Stimulated activated CD4-positive, alpha-beta T cell treated with anti-CD3 and anti-CD28 coated beads, Interleukin-12 subunit alpha, Interleukin-12 subunit beta, amount 100 ng/mL, for 24 hours (primary cell): ENCODE results near the gene USP30.

Experiments
- DNase-seq, 2 experiments: peaks; one replicate each; pipeline ENCODE4 v3.0.0-alpha.2; 2020; ENCODE audit warnings: low read depth in 2 of 2

USP30 gene

GRCh38 chr12:109097435-109098182 lies 45.2 kb downstream of the USP30 start, which contains the start of gene UNG:
Gene UNG, plus strand, starts transcription at chr12:109097597. Its CDS starts 83 bp downstream, at chr12:109097680.
- DNase-seq: peak; percentile 93 to 96

GRCh38 chr12:109098183-109098604 lies 45.8 kb downstream of the USP30 start:
- DNase-seq: no peak

DNA sequence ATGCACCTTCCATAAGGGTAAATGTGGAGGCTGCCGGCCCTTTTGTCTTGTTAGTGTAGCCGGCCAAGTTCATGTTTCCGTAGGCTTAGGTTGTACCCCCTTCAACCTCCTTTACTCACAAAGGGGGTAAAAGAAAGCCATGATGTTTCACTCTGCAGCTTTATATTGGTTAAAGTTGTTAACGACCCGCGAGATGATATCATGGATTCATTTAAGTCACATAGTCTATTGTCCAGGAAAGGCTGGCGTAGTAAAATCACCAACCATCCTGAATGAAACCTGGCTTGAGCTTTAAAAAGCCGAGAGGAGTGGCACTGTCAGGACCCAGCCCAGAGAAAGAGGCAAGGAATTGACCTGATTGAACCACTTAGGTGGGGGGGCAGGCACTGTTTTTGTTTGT lies 46.3 kb downstream of the USP30 start:
- DNase-seq: no peak

GRCh38 chr12:109099431-109100020 lies 47.1 kb downstream of the USP30 start:
- no peak for DNase-seq

DNA sequence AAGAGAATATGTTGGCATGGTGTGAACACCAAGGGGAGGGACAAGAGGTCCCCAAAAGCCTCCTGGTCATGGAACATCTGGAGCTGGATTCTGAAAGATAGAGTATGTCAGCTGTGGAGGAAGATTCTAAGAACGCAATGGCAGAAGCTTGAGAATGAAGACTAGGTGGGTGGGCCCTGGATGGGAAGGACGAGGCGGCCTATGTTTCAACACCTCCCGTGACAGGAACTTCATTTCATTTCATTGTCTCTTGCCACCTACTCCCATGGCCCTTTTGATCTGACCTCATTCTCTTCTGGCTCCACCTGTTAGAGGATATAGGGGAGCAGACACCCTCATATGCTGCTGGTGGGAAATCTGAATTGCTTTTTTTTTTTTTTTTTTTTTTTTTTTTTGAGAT lies 48.4 kb downstream of the USP30 start:
- DNase-seq: no peak

DNA sequence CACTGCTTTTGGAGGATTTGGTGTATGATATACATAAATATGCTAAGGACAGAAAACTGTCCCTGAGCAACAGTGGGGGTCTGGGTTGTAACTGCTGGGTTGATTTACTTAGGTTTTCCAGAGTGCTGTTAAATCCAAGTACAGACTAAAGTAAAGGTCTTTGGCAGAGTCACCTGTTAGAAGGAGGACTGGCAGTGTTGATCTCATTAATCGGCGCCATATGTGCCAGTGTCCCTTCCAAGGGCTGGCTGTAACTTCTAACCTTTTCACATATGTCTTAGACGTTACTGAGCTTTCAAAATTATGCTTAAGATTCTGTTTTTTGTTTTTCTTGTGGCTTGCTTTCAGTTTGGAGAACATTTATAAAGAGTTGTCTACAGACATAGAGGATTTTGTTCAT lies 50.1 kb downstream of the USP30 start:
- DNase-seq: no peak

DNA sequence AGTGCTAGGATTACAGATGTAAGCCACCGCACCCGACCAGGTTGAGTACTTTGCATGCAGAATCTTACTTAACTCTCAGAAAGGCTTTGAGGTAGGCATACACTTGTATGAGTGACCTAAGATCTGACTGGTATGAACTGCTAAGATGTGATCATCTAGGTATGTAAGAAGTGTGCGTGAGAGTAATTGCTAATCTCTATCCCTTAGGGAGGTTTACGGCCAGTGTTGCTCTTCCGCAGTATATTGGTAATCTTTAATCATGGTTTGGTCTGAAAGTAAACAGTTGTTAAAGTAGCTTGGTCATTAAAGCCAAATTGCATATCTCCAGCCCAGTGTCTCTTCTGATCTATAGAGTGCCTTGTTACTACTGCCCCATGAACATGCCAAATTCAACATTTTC lies 52.8 kb downstream of the USP30 start:
- no peak for DNase-seq

- DNase-seq: no peak
Observed at GRCh38 chr12:109109746-109110350, 57.5 kb downstream of the USP30 start.

DNA sequence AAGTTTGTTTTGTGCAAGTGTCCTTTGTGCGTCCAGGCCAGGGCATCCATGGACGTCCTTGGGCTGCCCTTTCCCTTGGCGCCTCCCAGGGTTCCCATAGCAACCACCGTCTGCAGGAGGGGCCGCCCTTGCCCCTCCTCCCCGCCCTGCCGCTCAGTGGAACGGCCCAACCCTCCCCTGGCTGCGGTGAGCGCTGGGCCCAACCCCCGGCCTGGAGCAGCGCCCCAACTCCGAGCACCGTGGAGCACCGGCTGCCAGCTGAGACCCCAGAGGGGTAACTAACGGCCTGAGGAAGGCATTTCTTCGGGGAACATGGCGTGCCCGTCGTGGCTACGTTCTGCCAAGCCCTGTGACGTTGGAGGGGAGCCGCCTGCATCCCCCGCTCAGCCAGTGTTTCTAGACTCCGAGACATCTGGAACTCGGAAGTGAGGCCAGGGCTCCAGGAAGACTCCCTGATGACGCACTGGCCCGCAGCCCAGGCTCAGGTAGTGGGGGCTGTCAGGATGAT lies 58.7 kb downstream of the USP30 start:
- peak in 1 of 2 experiments; percentile 43 for DNase-seq

GRCh38 chr12:109112720-109113465 lies 60.5 kb downstream of the USP30 start:
- DNase-seq: no peak

DNA sequence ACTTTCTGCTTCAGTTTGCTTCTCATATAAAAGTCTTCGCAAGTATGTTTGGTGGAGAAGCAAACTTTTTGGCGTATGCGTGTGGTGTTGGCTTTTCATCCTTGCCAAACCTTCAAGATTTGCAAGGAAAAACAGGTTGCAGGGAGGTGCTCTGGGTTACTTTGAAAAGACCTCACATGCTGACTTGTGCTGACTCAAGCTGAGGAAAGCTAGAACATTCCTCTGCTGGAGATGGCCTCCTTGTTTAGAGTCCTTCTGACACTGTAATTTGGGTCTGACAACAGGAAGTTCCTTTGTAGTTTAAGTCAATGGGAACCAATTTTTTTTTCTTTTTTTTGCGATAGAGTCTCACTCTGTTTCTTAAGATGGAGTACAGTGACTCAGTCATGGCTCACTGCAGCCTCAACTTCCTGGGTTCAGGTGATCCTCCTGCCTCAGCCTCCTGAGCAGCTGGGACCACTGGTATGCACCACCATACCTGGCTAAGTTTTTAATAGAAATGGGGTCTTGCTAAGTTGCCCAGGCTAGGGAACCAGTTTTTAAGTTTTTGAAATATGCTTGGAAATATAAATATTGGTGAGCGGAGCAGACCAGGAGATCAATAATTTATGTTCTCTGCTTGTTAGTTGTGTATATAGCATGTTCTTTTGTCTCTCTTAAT lies 61.4 kb downstream of the USP30 start:
- DNase-seq: no peak

GRCh38 chr12:109114644-109115043 lies 62.3 kb downstream of the USP30 start:
- no peak for DNase-seq

- DNase-seq: no peak
Observed at GRCh38 chr12:109115404-109115757, 63.0 kb downstream of the USP30 start.

- no peak for DNase-seq
Observed at GRCh38 chr12:109115758-109116610, 63.6 kb downstream of the USP30 start, which contains the start of gene ACACB. Gene ACACB, plus strand, starts transcription at chr12:109116587. Its CDS starts 22,819 bp downstream, at chr12:109139406.

DNA sequence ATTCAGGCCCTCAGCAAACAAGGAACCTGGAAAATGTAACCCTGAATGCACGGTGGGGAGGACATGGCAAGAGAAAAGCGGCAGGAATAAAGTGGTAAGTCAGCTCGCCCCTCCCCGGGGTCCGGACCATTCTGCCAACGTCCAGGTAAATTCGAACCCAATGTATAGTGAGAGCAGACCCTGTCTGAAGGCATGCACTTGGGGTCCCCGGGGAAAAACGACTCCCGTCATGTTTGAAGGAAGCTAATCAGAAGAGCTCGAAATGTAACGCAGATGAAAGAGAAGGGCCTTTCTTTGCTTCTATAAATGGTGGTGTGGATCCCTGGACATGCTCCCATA lies 64.2 kb downstream of the USP30 start:
- no peak for DNase-seq

GRCh38 chr12:109120095-109120494 lies 67.7 kb downstream of the USP30 start:
- DNase-seq: no peak

DNA sequence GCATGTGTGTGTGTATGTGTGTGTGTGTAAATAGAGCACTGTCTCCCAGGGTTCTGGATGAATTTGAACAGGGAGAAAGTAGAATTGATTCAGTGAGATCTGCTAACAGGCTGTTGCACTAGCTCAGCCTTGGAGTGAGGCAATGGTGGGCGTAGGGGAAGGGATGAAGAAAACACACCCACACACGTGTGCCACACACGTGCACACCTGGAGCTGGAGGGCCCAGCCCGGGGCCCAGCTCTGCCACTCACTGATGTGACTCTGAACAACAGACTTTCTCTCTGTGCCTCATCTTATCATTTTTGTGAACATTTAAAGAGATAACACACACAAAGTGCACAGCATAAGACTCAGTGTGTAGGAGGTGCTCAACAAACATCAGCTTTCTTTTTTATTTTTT lies 68.2 kb downstream of the USP30 start:
- DNase-seq: no peak

GRCh38 chr12:109121346-109121880 lies 69.0 kb downstream of the USP30 start:
- DNase-seq: no peak

DNA sequence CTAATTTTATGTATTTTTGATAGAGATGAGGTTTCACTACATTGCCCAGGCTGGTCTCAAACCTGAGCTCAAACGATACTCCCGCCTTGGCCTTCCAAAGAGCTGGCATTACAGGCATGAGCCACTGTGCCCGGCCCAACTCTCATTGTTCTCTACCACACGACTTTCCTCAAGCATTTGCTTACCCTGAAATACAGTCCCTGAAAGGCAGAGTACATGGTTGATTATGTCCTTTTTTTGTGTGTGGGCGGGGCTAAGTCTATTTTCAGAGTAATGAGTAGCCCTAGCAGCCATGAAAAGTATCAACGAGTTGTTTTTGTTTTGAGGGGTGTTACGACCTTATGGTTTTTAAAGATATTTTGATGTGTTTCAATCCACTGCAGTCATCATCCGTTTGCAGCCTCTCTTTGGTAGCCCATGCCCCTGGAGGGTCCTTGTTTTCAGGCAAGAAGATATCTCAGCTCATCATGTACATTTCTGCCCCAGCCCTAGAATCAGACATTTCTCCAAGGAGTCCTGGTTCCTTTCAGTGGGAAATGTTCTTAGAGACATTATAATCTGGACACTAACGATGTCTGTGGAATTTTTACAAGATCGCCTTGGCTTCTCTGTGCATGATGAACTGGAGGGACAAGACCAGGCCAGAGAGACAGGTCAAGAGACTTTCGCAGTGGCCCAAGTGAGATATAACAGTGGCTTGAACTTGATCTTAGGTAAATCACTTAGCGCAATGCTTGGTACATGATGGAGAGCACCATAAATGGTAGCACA lies 72.7 kb downstream of the USP30 start:
- DNase-seq: no peak

DNA sequence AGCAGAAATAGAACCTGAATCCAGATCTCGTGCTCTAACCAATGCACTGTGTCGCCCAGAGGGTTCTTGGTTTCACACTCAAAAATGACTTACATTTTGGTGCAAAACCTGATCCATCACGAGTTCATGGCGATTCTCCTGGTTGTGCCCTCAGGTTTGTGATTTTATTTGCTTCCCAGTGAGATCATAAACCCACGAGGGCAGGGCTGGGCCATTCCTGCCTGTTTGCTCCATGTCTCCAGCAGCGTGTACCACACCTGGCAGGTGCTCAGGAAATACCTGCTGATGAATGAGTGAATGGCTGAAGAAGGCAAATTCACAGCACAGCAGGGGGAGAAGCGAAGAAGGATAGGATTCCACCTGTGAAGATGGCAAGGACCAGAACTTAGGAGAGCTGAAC lies 73.4 kb downstream of the USP30 start:
- DNase-seq: no peak
